GM20000 (cell line): ENCODE measurements around the gene ABHD8.
A peak's percentile ranks its signal among the peaks of the same experiment; 100 is the strongest.

Experiments
- DNase-seq: peaks from one replicate; pipeline ENCODE4 v3.0.0; 2012; ENCODE audit warnings: low spot score
- TF ChIP-seq, protein P1 (sequence below): IDR thresholded peaks from 2 replicates; pipeline ENCODE4 v1.5.1; 2012; ENCODE audit warnings: mild to moderate bottlenecking, control low read depth; ENCODE audit errors: extremely low read depth, missing control alignments

ABHD8 gene

DNA sequence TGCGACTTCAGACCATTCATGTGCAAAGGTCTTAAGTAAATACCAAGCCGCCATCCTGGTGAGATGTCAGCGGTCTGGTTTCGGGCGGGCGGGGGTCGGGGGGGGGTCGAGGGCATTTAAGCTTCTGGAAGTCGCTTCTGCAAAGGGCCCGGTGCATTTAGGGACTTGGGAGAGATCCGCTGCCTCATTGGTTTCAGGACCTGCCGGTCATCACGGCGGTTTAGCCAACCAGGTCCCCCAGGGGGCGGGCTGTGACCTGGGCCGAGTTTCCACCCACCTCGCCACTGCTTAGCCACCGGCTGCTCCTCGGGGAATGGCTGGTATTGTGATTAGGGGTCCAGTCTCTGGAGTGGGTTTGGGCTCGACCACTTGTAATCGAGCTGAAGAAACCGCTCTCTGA lies 13.7 kb downstream of the ABHD8 start:
- TF ChIP-seq, protein P1, sequence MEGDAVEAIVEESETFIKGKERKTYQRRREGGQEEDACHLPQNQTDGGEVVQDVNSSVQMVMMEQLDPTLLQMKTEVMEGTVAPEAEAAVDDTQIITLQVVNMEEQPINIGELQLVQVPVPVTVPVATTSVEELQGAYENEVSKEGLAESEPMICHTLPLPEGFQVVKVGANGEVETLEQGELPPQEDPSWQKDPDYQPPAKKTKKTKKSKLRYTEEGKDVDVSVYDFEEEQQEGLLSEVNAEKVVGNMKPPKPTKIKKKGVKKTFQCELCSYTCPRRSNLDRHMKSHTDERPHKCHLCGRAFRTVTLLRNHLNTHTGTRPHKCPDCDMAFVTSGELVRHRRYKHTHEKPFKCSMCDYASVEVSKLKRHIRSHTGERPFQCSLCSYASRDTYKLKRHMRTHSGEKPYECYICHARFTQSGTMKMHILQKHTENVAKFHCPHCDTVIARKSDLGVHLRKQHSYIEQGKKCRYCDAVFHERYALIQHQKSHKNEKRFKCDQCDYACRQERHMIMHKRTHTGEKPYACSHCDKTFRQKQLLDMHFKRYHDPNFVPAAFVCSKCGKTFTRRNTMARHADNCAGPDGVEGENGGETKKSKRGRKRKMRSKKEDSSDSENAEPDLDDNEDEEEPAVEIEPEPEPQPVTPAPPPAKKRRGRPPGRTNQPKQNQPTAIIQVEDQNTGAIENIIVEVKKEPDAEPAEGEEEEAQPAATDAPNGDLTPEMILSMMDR = no peak
- DNase-seq = peak; percentile 88

DNA sequence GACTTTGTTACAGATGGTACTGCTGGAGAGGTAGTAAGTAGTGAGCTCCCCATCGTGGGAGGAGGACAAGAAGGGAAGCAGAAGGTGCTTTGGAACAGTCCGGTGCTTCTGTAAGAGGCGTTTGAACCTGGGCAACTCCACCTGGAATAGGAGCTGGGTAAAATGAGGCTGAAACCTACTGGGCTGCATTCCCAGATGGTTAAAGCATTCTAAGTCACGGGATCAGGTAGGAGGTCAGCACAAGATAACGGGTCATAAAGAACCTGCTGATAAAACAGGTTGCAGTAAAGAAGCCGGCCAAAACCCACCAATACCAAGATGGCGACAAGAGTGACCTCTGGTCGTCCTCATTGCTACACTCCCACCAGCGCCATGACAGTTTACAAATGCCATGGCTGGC lies 16.5 kb downstream of the ABHD8 start:
- TF ChIP-seq, protein P1 = no peak

DNA sequence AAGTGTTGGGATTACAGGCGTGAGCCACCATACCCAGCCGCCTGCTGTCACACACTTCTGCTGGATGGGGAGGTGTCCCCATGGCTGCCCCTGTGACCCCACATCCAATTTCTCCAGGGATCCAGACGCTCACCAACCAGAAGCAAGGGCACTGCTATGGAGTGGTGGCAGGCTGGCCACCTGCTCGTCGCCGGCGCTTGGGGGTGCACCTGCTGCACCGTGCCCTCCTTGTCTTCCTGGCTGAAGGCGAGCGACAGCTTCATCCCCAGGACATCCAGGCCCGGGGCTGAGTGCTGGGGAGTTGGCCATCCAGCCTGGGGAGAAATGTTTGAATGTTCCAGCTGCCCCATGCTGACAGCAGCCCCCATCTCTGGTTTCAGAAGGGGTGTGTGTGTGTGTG lies 17.0 kb downstream of the ABHD8 start:
- no peak for DNase-seq
- TF ChIP-seq, protein P1 = no peak

More for the DNA sequence above, 16.5 kb downstream of the ABHD8 start:
- DNase-seq = no peak

DNA sequence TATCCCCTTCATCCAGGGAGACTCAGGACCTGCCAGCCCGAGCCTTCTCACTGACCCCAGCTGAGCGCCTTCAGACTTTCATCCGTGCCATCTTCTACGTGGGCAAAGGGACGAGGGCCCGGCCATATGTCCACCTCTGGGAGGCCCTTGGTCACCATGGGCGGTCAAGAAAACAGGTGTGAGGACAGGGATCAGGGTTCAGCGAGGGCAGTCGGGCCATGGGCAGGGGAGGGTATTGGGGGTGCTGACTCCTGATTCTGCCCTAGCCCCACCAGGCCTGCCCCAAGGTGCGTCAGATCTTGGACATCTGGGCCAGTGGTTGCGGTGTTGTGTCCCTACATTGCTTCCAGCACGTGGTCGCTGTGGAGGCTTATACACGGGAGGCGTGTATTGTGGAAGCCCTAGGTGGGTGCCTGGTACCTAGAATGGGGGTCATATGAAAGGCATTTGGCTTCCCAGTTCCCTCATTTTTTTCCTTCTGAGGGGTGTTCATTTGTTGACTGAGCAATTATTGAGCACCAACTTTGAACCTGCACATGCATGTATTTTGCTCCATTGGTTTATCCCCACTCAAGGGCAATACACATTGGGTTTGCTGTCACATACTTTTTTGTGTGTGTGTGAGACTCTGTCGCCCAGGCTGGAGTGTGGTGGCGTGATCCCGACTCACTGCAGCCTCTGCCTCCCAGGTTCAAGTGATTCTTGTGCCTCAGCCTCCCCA lies 17.6 kb downstream of the ABHD8 start:
- TF ChIP-seq, protein P1 = no peak
- DNase-seq = no peak

DNA sequence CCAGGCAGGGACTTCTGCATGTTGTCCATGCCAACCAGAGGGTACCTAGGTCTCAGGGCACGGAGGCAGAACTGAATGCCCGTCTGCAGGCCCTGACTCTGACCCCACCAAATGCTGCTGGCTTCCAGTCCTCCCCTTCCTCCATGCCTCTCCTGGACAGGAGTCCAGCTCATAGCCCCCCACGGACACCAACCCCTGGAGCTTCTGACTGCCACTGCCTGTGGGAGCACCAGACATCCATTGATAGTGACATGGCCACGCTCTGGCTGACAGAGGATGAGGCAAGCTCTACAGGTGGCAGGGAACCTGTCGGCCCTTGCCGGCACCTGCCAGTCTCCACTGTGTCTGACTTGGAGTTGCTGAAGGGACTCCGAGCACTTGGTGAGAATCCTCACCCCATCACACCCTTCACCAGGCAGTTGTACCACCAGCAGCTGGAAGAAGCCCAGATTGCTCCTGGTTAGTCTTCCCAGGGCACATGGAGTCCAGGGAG lies 19.7 kb downstream of the ABHD8 start:
- TF ChIP-seq, protein P1 = no peak
- no peak for DNase-seq

DNA sequence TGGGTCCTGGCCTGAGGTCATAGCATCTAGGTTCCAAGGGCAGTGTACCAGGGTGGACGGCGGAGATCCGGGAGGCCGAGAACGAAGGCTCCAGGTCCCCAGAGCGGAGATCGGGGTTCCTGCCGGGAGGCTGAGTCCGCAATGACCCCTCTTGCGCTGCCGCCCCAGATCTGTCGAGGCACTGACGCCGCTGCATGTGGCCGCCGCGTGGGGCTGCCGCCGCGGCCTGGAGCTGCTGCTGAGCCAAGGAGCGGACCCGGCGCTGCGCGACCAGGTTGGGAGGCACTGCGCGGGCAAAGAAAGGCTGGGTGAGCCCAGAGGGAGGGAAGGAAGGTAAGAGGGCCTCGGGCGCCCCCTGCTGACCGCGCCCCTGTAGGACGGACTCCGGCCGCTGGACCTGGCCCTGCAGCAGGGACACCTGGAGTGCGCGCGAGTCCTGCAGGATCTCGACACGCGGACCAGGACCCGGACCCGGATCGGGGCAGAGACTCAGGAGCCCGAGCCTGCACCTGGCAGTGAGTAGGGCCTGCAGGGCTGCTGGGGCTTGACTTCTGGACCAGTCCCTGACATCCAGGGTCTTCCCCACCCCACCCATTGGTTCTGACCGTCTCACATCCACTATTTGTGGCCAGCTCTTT lies 20.6 kb downstream of the ABHD8 start:
- DNase-seq = peak; percentile 92

More for the DNA sequence above, 20.6 kb downstream of the ABHD8 start:
- TF ChIP-seq, protein P1 = peak; percentile 85
